CD4-positive, alpha-beta T cell treated with Interleukin-17A for 4 hours (primary cell): ENCODE data around the gene KLC3.

Source experiments
- DNase-seq: peaks from one replicate; pipeline ENCODE4 v3.0.0-alpha.2; 2020; ENCODE audit warnings: mixed read lengths

KLC3 gene

GRCh38 chr19:45349430-45349941 is 8.9 kb downstream of the KLC3 start:
- no peak for DNase-seq

GRCh38 chr19:45350477-45351058 is 10.0 kb downstream of the KLC3 start:
- no peak for DNase-seq

- no peak for DNase-seq
Measured at GRCh38 chr19:45351401-45351952, 10.9 kb downstream of the KLC3 start.

- DNase-seq: no peak
Measured at GRCh38 chr19:45352062-45352461, 11.5 kb downstream of the KLC3 start.

- DNase-seq: no peak
Measured at GRCh38 chr19:45352471-45352870, 11.9 kb downstream of the KLC3 start.

- no peak for DNase-seq
Measured at GRCh38 chr19:45352914-45353796, 12.6 kb downstream of the KLC3 start.

- no peak for DNase-seq
Measured at GRCh38 chr19:45354241-45354842, 13.8 kb downstream of the KLC3 start.

GRCh38 chr19:45355402-45355801 is 14.9 kb downstream of the KLC3 start:
- no peak for DNase-seq

GRCh38 chr19:45355910-45356309 is 15.4 kb downstream of the KLC3 start:
- DNase-seq: no peak

- no peak for DNase-seq
Measured at GRCh38 chr19:45356760-45357444, 16.4 kb downstream of the KLC3 start.

GRCh38 chr19:45357445-45357783 is 16.9 kb downstream of the KLC3 start:
- no peak for DNase-seq

GRCh38 chr19:45358213-45358792 is 17.8 kb downstream of the KLC3 start:
- no peak for DNase-seq

GRCh38 chr19:45361608-45362007 is 21.1 kb downstream of the KLC3 start:
- no peak for DNase-seq

GRCh38 chr19:45362291-45362690 is 21.7 kb downstream of the KLC3 start:
- DNase-seq: no peak

- no peak for DNase-seq
Measured at GRCh38 chr19:45363861-45364459, 23.4 kb downstream of the KLC3 start.

GRCh38 chr19:45364696-45365095 is 24.1 kb downstream of the KLC3 start:
- no peak for DNase-seq

- DNase-seq: no peak
Measured at GRCh38 chr19:45368127-45368526, 27.6 kb downstream of the KLC3 start.

GRCh38 chr19:45368737-45369340 is 28.3 kb downstream of the KLC3 start:
- no peak for DNase-seq

GRCh38 chr19:45370410-45371204 is 30.1 kb downstream of the KLC3 start, which contains the start of gene ERCC2:
ERCC2 (minus strand) TSS chr19:45370573; CDS start chr19:45370540, 33 bp downstream.
- DNase-seq: peak; percentile 99

GRCh38 chr19:45376045-45376724 is 35.6 kb downstream of the KLC3 start:
- DNase-seq: no peak
